ENCODE results near the gene RBKS.

DNA sequence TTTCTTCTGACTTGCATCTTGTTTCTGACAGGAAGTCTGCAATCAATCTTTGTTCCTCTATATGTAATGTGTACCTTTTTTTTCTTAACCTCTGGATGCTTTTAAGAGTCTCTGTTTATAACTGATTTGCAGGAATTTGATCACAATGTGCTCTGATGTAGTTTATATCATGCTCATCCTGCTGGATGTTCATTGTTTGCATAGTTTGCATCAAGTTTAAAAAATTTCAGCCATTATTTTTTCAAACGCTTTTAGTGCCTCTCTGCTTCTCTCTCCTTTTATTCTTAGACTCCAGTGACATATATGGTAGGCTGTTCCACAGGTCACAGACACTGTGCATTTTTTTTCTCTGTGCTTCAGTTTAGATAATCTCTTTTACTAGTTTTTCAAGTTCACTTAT lies 23.9 kb downstream of the RBKS start:
- TF ChIP-seq, protein P1, sequence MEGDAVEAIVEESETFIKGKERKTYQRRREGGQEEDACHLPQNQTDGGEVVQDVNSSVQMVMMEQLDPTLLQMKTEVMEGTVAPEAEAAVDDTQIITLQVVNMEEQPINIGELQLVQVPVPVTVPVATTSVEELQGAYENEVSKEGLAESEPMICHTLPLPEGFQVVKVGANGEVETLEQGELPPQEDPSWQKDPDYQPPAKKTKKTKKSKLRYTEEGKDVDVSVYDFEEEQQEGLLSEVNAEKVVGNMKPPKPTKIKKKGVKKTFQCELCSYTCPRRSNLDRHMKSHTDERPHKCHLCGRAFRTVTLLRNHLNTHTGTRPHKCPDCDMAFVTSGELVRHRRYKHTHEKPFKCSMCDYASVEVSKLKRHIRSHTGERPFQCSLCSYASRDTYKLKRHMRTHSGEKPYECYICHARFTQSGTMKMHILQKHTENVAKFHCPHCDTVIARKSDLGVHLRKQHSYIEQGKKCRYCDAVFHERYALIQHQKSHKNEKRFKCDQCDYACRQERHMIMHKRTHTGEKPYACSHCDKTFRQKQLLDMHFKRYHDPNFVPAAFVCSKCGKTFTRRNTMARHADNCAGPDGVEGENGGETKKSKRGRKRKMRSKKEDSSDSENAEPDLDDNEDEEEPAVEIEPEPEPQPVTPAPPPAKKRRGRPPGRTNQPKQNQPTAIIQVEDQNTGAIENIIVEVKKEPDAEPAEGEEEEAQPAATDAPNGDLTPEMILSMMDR (optimal IDR thresholded peaks at IDR 0.05 in 1 of 3, IDR thresholded peaks at IDR 0.05 in 1 of 3, conservative IDR thresholded peaks at IDR 0.05 in 1 of 3; ENCODE audit: extremely low read depth in 1 of 3, insufficient read depth in 2 of 3, low read length in 3 of 3) = no peak
- TF ChIP-seq EZH2 (IDR thresholded peaks at IDR 0.05; ENCODE audit: low read length) = no peak

Data from keratinocyte (primary cell).